ENCODE data around the gene PRR14. TPM values are rescaled to one million over a fixed set of nuclear protein-coding genes. Genes with fewer than 3 reads are reported as not detected.

Gene PRR14
- total RNA-seq, 1 donor from 2014 or later = 71.0 TPM

DNA sequence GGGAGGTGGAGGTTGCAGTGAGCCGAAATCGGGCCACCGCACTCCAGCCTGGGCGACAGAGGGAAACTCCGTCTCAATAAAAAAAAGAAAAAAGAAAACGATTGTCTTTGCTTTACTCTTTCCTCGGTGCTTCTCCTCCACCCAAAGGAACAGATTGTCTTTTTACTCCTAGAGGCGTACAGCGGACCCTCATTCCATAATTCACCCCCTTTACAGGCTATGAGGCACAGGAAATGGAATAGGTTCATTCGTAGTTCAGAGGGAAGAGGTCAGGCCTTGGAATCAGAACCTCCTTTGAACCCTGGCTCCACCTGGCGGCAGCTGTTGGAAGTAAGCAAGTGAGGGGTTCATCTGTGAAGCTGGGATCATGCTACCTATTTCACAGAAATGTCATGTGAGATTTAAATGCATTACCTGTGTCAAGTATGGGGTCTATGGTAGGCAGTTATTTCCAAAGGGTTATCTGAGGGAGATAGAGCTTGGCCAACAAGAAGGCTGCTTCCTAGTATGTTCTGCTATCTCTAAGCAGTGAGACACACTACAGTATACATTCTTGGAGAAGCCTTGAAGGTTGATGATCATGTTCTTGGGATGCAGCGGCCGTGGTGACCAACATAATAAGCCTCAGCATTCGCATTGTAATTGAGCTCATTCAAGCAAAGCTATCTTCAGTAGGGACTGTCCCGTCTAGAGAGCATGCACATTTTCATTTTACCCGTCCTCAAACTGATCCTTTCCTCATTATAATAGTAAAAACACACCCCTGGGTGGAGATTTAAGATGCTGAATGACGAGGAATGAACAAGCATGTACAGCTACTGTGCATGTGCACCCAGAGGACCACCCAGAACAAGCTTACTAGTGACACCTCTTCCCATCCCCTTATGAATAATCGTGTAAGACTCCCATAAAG is 21.9 kb upstream of the PRR14 start:
- intact Hi-C loops (cut with micrococcal nuclease) = loop anchor here (1.0 kb wide), 1 partner anchor 199 kb away; the partner anchor contains the start of gene DCTPP1

DNA sequence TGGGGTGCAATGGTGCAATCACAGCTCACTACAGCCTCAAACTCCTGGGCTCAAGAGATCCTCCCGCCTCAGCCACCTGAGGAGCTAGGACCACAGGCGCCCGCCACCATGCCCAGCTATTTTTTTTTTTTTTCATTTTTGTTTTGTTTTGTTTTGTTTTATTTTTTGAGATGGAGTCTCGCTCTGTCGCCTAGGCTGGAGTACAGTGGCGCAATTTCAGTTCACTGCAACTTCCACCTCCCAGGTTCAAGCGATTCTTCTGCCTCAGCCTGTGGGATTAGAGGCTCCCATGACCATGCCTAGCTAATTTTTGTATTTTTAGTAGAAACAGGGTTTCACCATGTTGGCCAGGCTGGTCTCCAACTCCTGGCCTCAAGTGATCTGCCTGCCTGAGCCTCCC is 18.3 kb upstream of the PRR14 start:
- intact Hi-C loops (cut with micrococcal nuclease) = loop anchor here (5.0 to 10.0 kb wide), 2 partner anchors 62 to 540 kb away; partner anchors contain the start of genes SRCAP and TBX6

DNA sequence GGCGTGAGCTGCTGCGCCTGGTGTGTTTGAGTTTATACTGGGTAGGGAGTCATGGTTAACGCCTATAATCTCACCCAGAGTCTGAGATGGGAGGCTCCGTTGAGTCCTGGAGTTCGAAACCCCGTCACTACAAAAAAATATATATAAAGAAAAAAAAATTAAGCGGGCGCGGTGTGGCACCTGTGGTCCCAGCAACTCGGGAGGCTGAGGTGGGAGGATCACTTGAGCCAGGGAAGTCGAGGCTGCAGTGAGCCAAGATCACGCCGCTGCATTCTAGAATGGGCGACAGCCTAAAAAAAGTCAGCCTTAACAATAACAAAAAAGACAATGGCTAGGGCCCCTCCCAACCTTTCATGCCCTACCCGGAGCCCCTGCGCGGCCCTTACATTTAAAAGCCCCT is 17.2 kb upstream of the PRR14 start:
- intact Hi-C loops (cut with micrococcal nuclease) = loop anchor here (5.0 to 10.0 kb wide), 2 partner anchors 61 to 541 kb away; partner anchors contain the start of genes SRCAP and TBX6

DNA sequence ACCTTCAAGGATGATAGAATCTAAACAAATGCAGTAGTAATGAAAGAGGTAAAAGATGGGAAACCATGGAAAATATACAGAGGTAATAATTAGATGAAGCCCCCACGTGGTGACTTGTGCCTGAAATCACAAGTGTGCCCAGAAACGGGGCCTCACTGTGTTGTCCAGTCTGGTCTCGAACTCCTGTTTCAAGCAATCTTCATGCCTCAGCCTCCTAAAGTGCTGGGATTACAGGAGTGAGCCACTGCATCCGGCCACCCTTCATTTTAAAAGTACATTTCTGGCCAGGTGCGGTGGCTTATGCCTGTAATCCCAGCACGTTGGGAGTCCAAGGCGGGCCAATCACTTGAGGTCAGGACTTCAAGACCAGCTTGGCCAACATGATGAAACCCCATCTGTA is 14.2 kb upstream of the PRR14 start:
- intact Hi-C loops (cut with micrococcal nuclease) = loop anchor here (10.0 kb wide), 1 partner anchor 58 kb away; the partner anchor contains the start of gene SRCAP

DNA sequence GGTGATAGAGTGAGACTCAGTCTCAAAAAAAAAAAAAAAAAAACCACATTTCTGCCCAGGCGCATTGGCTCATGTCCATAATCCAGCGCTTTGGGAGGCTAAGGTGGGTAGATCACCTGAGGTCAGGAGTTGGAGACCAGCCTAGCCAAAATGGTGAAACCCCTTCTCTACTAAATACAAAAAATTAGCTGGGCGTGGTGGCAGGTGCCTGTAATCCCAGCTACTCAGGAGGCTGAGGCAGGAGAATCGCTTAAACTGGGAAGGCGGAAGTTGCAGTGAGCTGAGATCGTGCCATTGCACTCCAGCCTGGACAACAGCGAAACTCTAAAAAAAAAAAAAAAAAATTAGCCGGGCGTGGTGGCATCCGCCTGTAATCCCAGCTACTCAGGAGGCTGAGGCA is 13.6 kb upstream of the PRR14 start:
- intact Hi-C loops (cut with micrococcal nuclease) = loop anchor here (10.0 kb wide), 1 partner anchor 58 kb away; the partner anchor contains the start of gene SRCAP

DNA sequence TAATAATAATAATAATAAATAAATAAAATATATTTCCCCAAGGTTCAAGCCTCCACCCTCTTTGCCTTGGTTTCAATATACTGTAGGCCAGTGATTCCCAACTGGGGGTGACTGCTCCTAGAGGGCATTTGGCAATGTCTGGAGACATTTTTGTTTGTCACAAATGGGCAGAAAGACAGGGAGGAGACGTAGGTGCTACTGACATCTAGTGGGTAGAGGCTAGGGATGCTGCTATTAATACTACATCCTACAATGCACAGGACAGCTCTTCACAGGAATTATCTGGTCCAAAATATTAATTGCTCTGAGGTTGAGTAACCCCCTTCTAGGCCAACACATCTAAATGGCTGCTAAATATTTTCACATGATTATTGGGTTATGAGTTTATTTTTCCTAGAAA is 12.8 kb upstream of the PRR14 start:
- intact Hi-C loops (cut with micrococcal nuclease) = loop anchor here (10.0 kb wide), 1 partner anchor 57 kb away; the partner anchor contains the start of gene SRCAP

DNA sequence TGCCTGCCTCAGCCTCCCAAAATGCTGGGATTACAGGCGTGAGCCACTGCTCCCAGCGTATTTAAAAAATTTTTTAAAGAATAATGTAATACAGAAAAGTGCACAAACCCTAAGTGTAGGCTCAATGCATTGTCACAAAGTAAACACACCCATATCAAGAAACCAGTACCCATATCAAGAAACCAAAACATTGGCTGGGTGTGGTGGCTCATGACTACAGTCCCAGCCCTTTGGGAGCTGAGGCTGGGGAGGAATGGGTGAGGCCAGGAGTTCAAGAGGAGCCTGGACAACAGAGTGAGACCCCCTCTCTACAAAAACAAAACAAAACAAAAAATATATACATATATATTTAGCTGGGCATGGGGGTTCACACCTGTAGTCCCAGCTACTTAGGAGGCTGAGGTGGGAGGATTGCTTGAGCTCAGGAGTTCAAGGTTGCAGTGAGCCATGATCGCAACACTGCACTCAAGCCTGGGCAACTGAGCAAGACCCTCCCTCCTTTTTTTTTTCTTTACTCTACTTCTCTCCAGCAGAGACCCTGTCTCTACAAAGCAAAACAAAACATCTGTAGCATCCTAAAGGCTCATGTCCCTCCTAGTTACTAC is 9.3 kb upstream of the PRR14 start:
- intact Hi-C loops (cut with micrococcal nuclease) = no loop called here

DNA sequence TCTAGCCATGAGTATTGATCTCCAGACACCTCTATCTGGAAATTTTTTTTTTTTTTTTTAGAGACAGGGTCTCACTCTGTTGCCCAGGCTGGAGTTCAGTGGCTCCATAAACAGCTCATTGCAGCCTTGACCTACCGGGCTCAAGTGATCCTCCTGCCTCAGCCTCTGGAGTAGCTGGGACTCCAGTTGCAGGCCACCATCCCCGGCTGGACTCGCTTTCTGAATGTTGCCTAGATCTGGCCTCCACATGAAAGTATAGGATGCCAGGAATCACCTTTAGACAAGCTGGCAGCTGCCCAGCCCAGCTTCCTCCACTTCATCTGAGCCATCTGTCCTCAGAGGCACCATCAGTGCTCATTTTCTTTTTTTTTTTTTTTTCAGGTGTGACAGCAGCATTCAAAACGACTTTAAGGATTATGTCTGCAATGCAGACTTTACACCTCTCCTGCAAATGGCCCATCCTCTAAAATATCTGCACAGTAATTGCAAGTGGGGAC is 6.4 kb upstream of the PRR14 start:
- intact Hi-C loops (cut with micrococcal nuclease) = no loop called here

DNA sequence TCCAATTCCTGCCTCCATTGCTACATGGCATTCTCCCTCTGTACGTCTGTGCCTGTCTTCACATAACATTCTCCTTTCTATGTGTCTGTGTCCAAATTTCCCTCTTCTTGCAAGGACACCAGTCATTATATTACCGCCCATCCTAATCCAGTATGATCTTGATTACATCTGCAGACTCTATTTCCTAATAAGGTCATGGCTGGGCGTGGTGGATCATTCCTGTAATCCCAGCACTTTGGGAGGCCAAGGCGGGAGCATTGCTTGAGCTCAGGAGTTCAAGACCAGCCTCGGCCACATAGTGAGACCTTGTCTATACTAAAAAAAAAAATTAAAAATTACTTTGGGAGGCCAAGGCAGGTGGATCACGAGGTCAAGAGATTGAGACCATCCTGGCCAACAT is 5.0 kb upstream of the PRR14 start:
- intact Hi-C loops (cut with micrococcal nuclease) = no loop called here

DNA sequence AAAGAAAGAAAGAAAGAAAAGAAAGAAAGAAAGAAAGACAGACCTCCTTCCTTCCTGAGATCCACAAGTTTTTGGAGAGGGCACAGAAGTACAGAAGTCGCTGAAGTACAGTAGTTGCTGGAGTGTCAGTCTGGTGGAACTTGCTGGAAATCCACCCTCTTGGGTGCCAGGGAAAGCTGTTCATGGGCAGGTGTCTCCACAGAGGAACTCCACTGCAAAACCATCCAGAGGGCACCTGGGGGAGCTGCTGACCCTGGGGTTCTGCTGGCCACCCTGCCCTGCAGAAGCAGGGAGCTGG is 3.5 kb upstream of the PRR14 start:
- intact Hi-C loops (cut with micrococcal nuclease) = no loop called here

DNA sequence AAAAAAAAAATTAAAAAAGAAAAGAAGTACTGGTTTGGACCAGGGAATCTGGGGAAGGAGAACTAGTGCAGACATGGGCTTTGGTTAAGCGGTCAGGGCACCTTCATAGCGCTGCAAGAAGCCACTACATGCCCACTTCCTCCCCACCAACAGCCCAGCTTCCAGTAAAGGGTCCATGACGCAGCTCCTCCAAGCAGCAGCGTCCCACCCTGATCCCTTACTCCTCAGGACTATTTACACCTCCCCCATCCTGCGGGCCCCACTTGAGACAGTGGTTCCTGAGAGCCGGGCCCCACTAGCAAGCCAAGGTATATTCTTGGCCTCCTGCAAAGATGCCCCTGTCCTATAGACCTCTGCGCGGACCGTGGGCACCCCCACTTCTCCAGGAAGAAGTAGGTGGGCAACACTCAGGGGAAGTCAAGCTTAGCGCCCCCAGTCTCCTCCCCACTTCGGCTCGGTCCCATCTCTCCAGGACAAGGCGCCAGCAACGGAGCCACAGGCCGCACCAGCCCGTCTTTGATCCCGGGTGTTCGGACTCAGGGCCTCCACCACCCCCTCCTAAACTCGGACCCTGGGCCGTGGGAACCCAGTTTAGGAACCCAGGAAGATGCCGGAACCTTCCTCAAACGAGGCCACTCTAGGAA is 913 bp upstream of the PRR14 start:
- intact Hi-C loops (cut with micrococcal nuclease) = loop anchor here (1.0 to 2.0 kb wide), 7 partner anchors 8 to 123 kb away; partner anchors contain the start of genes FBRS, ZNF764, ZNF768 and ZNF785

DNA sequence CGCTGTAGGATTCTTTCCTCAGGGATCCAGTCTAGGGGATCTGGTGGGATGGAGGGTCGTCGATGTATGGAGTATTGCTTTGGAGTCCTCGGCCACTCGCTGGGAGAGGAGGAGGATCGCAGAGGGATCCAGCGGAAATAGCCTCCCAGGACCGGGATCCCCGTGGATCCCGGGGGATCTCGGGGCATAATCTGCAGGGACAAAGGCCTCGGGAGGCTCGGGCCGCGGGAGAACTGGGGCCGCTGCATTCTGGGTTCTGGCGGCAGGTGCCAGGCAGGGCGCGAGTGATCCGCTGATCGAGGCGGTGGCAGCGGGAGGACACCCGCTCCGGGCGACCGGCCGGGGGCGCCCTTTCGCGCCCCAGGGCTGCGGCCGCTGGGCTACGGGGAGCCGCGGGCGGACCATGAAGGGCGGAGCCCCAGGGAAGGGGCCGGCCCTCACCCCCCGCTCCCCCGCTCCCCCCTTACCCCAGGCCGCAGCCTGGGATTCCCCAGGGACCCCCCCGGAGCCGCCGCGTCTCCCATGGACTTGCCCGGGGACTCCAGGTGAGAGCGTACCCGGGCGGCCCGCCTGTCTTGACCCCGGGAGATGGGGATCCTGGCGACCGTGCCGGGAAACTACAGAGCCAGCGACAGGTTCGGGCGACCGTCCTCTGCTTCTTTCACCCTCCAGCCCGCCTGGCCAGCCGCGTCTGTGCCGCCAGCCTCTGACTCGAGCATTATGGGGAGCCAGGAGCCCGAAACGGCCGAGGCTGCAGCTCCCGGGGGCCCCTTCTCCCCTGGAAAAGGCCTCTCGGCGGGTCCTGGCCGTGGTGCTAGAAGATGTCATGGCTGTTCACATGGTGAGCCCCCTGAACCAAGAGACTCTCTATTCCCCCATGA is 604 bp downstream of the PRR14 start:
- intact Hi-C loops (cut with micrococcal nuclease) = loop anchor here (2.0 kb wide), 3 partner anchors 67 to 125 kb away; partner anchors contain the start of genes ZNF768 and ZNF785

DNA sequence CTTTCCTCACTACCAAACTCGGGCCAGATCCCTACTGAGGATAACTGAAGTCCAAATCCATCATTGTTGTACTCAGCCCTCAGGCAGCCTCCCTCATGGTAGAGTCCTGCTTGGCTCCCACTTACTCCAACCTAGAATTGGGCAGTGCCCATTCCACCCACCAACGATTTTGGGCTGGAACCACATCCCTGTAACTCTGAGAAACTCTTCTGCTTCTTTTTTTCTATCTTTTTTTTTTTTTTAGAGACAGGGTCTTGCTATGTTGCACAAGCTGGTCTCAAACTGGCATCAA is 1.2 kb downstream of the PRR14 start:
- intact Hi-C loops (cut with micrococcal nuclease) = no loop called here

DNA sequence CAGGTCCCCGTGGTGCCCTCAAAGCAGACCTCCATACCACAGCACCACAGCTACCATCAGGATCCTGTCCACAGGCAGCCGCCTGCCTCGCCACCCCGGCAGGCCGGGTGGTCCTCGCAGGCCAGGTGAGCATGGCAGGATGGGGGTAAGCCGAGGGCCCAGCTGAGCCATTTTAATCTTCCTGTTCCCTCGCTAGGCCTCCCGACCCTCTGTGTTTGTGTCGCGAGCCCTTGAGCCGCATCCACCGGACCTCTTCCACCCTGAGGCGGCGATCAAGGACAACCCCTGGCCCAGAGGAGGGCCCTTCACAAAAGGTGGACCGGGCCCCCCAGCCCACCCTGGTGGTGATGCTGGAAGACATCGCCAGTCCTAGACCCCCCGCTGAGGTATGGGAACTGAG is 2.0 kb downstream of the PRR14 start:
- intact Hi-C loops (cut with micrococcal nuclease) = no loop called here

DNA sequence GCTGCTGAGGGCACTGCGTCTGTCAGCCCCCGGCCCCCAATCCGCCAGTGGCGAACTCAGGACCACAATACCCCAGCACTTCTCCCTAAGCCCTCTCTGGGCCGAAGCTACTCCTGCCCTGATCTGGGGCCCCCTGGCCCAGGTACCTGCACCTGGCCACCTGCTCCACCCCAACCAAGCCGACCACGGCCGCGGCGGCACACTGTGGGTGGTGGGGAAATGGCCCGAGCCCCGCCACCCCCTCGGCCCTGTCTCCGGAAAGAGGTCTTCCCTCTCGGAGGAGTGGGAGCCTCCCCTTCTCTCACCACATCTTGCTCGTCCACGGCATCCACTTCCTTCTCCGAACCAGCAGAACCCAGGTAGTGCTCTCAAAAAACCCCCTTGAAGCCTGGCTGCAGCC is 4.1 kb downstream of the PRR14 start:
- intact Hi-C loops (cut with micrococcal nuclease) = loop anchor here (5.0 kb wide), 1 partner anchor 222 kb away; no protein-coding TSS in a partner anchor

DNA sequence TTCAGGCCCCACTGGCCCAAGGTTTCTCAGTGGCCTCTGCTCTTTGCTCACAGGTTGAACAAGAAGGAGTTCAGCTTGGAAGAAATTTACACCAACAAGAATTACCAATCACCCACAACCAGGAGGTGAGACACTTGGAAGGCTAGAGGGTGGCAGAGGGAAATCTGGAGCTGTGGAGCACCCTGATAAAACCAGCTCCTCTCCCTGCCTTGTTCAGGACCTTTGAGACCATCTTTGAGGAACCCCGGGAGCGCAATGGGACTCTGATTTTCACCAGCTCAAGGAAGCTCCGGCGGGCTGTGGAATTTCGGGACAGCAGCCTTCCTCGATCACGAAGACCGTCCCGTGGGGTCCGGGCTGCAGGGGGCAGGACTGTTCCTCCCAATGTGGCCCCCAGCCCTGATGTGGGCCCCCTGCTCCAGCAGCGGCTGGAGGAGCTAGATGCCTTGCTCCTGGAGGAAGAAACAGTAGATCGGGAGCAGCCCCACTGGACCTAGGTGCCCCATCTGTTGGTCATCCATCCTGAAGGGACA is 5.1 kb downstream of the PRR14 start:
- intact Hi-C loops (cut with micrococcal nuclease) = loop anchor here (5.0 kb wide), 1 partner anchor 221 kb away; no protein-coding TSS in a partner anchor

DNA sequence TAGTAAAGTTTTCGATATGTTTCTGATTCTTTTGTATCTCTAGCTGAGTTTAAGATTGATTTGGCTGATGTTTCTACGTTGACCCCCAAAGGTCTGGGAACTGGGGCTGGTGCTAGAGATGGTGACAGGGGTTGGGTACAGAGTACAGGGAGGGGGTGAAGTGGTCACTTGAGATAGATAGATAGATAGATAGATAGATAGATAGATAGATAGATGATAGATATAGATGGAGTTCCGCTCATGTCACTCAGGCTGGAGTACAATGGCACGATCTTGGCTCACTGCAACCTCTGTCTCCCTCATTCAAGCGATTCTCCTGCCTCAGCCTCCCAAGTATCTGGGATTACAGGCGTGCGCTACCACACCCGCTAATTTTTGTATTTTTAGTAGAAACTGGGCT is 5.6 kb downstream of the PRR14 start:
- intact Hi-C loops (cut with micrococcal nuclease) = loop anchor here (5.0 kb wide), 1 partner anchor 221 kb away; no protein-coding TSS in a partner anchor

DNA sequence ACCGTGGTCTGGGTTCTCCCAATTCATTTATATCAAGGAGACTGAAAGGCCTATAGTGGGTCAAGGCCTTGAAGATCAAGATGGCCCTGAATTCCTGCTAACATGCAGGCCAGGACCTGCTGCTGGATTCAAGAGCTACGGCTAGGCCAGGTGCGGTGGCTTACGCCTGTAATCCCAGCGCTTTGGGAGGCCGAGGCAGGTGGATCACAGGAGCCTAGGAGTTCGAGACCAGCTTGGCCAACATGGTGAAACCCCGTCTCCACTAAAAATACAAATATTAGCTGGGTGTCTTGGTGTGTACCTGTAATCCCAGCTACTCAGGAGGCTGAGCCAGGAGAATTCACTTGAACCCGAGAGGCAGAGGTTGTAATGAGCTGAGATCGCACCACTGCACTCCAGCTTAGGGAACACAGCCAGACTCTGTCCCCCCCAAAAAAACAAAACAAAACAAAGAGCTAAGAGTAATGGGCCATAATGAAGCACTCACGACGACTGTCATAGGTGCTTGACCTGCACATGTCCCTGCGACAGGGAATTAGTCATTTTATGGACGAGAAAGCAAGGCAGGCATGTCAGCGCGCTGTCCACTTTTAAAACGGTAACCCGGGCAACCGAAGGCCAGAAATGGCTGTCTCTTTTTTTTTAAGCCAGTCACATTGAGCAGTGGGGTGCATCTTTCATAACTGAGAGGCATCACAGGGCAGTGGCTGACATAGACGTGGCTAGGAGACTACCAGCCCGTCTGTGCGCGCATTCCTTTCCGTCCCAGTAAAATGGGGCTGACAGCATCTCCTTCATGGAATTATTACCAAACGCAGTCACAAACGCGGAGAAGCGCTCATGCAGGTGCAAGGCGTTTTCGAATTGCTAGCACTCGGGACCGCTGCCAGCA is 6.5 kb downstream of the PRR14 start:
- intact Hi-C loops (cut with micrococcal nuclease) = loop anchor here (5.0 kb wide), 1 partner anchor 220 kb away; no protein-coding TSS in a partner anchor

All from T-helper 2 cell treated with Interferon-gamma antibody and Interleukin-4, amounts not matched to agents 100 ng/mL and 5 ng/mL, for 36 hours (primary cell).